Natural killer cell (primary cell): ENCODE data around the gene TMEM186. TPM values are rescaled to one million over a fixed set of nuclear protein-coding genes. Genes with fewer than 3 reads are reported as not detected.
"Not testable (repeated sequence)": the region's sequence is repeated elsewhere in the genome, so short reads cannot be mapped to it uniquely, and the experiment has no call there.

Experiments
- ATAC-seq, 3 donors: fragments of 150-1000 bp in 2 of 3; fragments of 200-7000 bp in 1 of 3; cut with Tn5 transposase; 1 replicate in 1 of 3; 2 replicates in 2 of 3; pipeline ENCODE4 v1.10.0; 2021; ENCODE audit warnings: mild to moderate bottlenecking in 2 of 3, moderate library complexity in 2 of 3
- DNase-seq, 2 donors: peaks; one replicate each; pipeline versions ENCODE4 v3.0.0 to v3.0.0-alpha.2; 2013 to 2021; ENCODE audit warnings: mixed read lengths in 1 of 2
- H3K27ac ChIP-seq: one replicate; pipeline ENCODE4 v1.5.1; 2013; ENCODE audit warnings: mild to moderate bottlenecking, low read length
- H3K27me3 ChIP-seq: one replicate; pipeline ENCODE4 v1.6.1; 2013; ENCODE audit warnings: low read length; ENCODE audit not compliant: control insufficient read depth, insufficient read depth
- H3K36me3 ChIP-seq: one replicate; pipeline ENCODE4 v1.6.1; 2013; ENCODE audit warnings: low read length; ENCODE audit not compliant: control insufficient read depth, insufficient read depth
- H3K4me1 ChIP-seq: one replicate; pipeline ENCODE4 v1.6.1; 2013; ENCODE audit warnings: low read length; ENCODE audit not compliant: control insufficient read depth, insufficient read depth
- H3K4me3 ChIP-seq: one replicate; pipeline ENCODE4 v1.5.1; 2013; ENCODE audit warnings: low read length
- H3K9me3 ChIP-seq: one replicate; pipeline ENCODE4 v1.6.1; 2013; ENCODE audit warnings: low read length; ENCODE audit not compliant: control insufficient read depth, insufficient read depth
- H3K27ac Mint-ChIP-seq, 2 donors: one replicate each; pipeline ENCODE4 v1.8.0; 2022; ENCODE audit warnings: mild to moderate bottlenecking in 2 of 2, mixed read lengths in 2 of 2, moderate library complexity in 1 of 2
- H3K27me3 Mint-ChIP-seq, 2 donors: one replicate each; pipeline ENCODE4 v1.8.0; 2022; ENCODE audit warnings: low read depth in 2 of 2, mixed read lengths in 2 of 2
- H3K36me3 Mint-ChIP-seq: one replicate; pipeline ENCODE4 v1.8.0; 2022; ENCODE audit warnings: mixed read lengths
- H3K4me1 Mint-ChIP-seq, 2 donors: one replicate each; pipeline ENCODE4 v1.8.0; 2022; ENCODE audit warnings: mixed read lengths in 2 of 2
- H3K4me3 Mint-ChIP-seq: one replicate; pipeline ENCODE4 v1.8.0; 2022; ENCODE audit warnings: mild to moderate bottlenecking, moderate library complexity, mixed read lengths
- H3K9me3 Mint-ChIP-seq, 2 donors: one replicate each; pipeline ENCODE4 v1.8.0; 2022; ENCODE audit warnings: mixed read lengths in 2 of 2
- WGBS: methylation state at CpG from one replicate; pipeline ENCODE4 v1.1.7; 2013; ENCODE audit warnings: missing lambda C conversion rate; ENCODE audit not compliant: insufficient coverage; 5-methylcytosine and 5-hydroxymethylcytosine counted together
- intact Hi-C: fragments of 100-400 bp; cut with micrococcal nuclease; formaldehyde crosslinking; loops from one replicate; pipeline ENCODE4 v1.14.2; 2022
- total RNA-seq, 4 donors: library from RNA; stranded (reverse); fragments of 120-200 nt in 1 of 4; gene quantifications; one replicate each; pipeline versions ENCODE4 v1.2.3 to v1.2.4, GENCODE V29; 2013 to 2022
- TF ChIP-seq, protein P1 (sequence below): fragments of 200-600 bp; IDR thresholded peaks from one replicate; pipeline ENCODE4 v1.8.0; 2022; ENCODE audit warnings: antibody characterized with exemption

Gene TMEM186
- total RNA-seq, 3 donors from 2014 or later (not counting 1 experiment from before 2014, with no cell fraction given) = 3.0 to 5.2 (median 4.1) TPM

GRCh38 chr16:8795091-8795490 is 2.3 kb downstream of the TMEM186 start:
- H3K27ac Mint-ChIP-seq = peak overlapping the region; percentile 22 to 57
- H3K27me3 Mint-ChIP-seq = no peaks in the 10 kb centered on the region
- Histone ChIP-seq H3K27ac (no peak overlapping the region), H3K27me3 (no peaks in the 10 kb centered on the region), H3K36me3 (peaks cover 2% of the 10 kb centered on the region), H3K9me3 (no peaks in the 10 kb centered on the region), H3K4me3 (no peak overlapping the region), H3K4me1 (peaks cover 20% of the 10 kb centered on the region)
- DNase-seq (no peak), ATAC-seq (no peak)
- no peaks in the 10 kb centered on the region for H3K9me3 Mint-ChIP-seq
- no peak overlapping the region for H3K4me3 Mint-ChIP-seq
- peaks cover 30 to 35% of the 10 kb centered on the region in 2 donors for H3K4me1 Mint-ChIP-seq
- TF ChIP-seq, protein P1, sequence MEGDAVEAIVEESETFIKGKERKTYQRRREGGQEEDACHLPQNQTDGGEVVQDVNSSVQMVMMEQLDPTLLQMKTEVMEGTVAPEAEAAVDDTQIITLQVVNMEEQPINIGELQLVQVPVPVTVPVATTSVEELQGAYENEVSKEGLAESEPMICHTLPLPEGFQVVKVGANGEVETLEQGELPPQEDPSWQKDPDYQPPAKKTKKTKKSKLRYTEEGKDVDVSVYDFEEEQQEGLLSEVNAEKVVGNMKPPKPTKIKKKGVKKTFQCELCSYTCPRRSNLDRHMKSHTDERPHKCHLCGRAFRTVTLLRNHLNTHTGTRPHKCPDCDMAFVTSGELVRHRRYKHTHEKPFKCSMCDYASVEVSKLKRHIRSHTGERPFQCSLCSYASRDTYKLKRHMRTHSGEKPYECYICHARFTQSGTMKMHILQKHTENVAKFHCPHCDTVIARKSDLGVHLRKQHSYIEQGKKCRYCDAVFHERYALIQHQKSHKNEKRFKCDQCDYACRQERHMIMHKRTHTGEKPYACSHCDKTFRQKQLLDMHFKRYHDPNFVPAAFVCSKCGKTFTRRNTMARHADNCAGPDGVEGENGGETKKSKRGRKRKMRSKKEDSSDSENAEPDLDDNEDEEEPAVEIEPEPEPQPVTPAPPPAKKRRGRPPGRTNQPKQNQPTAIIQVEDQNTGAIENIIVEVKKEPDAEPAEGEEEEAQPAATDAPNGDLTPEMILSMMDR = no peak
- no peaks in the 10 kb centered on the region for H3K36me3 Mint-ChIP-seq
- intact Hi-C loops = loop anchor here (5.0 to 10.0 kb wide), 3 partner anchors 87 to 230 kb away; partner anchors contain the start of genes LITAFD and USP7
- 87% methylated on average over 8 of the region's 8 CpGs for WGBS

DNA sequence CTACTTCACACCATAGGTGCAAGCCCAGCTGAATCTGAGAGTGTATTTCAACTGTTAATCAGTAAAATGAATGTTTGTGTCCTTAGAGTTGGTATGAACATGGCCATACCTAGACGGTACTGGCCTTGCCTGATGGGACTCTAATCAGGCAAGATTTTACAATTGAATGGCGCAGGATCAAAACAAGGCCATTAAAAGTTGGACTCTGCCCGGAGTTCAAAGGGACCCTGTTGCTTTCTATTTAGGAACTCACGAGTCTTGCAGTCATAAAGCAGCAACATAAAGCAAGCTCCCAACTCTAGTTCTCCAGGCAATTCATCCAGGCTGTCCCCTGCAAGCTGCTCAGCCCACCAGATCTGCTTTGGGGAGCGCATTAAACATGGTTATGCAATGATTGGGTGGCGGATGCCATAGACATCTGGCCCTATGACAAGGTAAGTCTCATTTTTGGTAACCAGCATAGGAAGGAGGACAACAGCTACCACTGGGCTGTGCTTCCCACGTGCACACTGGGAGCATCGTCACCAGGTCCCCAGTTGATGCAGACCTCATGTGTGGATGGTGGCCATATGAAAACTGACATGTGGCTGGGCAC is 8.8 kb downstream of the TMEM186 start:
- no peak for ATAC-seq

GRCh38 chr16:8786316-8786715 is 11.1 kb downstream of the TMEM186 start:
- H3K27me3 ChIP-seq, H3K9me3 Mint-ChIP-seq, H3K4me1 Mint-ChIP-seq, intact Hi-C loops, H3K9me3 ChIP-seq, H3K36me3 ChIP-seq, H3K36me3 Mint-ChIP-seq, H3K27me3 Mint-ChIP-seq, H3K4me3 ChIP-seq, H3K4me1 ChIP-seq, H3K27ac ChIP-seq, ATAC-seq, H3K4me3 Mint-ChIP-seq, DNase-seq, H3K27ac Mint-ChIP-seq: not testable (repeated sequence)
- WGBS = 92% methylated on average over 11 of the region's 11 CpGs

More for the DNA sequence above, 8.8 kb downstream of the TMEM186 start:
- intact Hi-C loops = no loop called here
- no peak overlapping the region for H3K27ac Mint-ChIP-seq
- Histone ChIP-seq H3K4me3 (no peak overlapping the region), H3K4me1 (no peaks in the 10 kb centered on the region), H3K27me3 (no peaks in the 10 kb centered on the region), H3K9me3 (no peaks in the 10 kb centered on the region), H3K27ac (no peak overlapping the region), H3K36me3 (peaks cover 2% of the 10 kb centered on the region)
- no peak overlapping the region for H3K4me3 Mint-ChIP-seq
- no peaks in the 10 kb centered on the region for H3K36me3 Mint-ChIP-seq
- DNase-seq = no peak
- TF ChIP-seq, protein P1 = no peak
- no peaks in the 10 kb centered on the region for H3K27me3 Mint-ChIP-seq
- WGBS = 86% methylated on average over 8 of the region's 8 CpGs
- no peaks in the 10 kb centered on the region for H3K4me1 Mint-ChIP-seq
- no peaks in the 10 kb centered on the region for H3K9me3 Mint-ChIP-seq

GRCh38 chr16:8785408-8785807 is 12.0 kb downstream of the TMEM186 start:
- 86% methylated on average over 6 of the region's 6 CpGs for WGBS
- Histone ChIP-seq H3K4me3 (no peak overlapping the region), H3K27ac (no peak overlapping the region), H3K36me3 (no peaks in the 10 kb centered on the region), H3K9me3 (no peaks in the 10 kb centered on the region), H3K27me3 (no peaks in the 10 kb centered on the region), H3K4me1 (no peaks in the 10 kb centered on the region)
- Mint-ChIP-seq H3K4me1 (no peaks in the 10 kb centered on the region), H3K4me3 (no peak overlapping the region), H3K36me3 (no peaks in the 10 kb centered on the region), H3K27ac (no peak overlapping the region), H3K9me3 (no peaks in the 10 kb centered on the region), H3K27me3 (no peaks in the 10 kb centered on the region)
- intact Hi-C loops = no loop called here
- ATAC-seq (no peak), DNase-seq (no peak)
- TF ChIP-seq, protein P1 = no peak
